Hepatocyte (in vitro differentiated cells): ENCODE data around the gene DDX17. TPM values are rescaled to one million over a fixed set of nuclear protein-coding genes. Genes with fewer than 3 reads are reported as not detected.

Experiments
- DNase-seq: peaks from one replicate; pipeline ENCODE4 v3.0.0-alpha.2; 2016; ENCODE audit warnings: low spot score
- H2AFZ ChIP-seq: fragments of 200-600 bp; sonication (generic); 2 replicates; pipeline ENCODE4 v1.6.0; 2016; ENCODE audit warnings: antibody characterized with exemption, mild to moderate bottlenecking
- H3K27ac ChIP-seq: fragments of 200-600 bp; sonication (generic); 2 replicates; pipeline ENCODE4 v1.5.1; 2016; ENCODE audit warnings: mild to moderate bottlenecking
- H3K27me3 ChIP-seq: fragments of 200-600 bp; sonication (generic); 2 replicates; pipeline ENCODE4 v1.6.1; 2016
- H3K36me3 ChIP-seq: fragments of 200-600 bp; sonication (generic); replicated peaks from 2 replicates; pipeline ENCODE4 v1.5.1; 2016; ENCODE audit warnings: low read depth; ENCODE audit not compliant: insufficient read depth
- H3K4me1 ChIP-seq: fragments of 200-600 bp; sonication (generic); 2 replicates; pipeline ENCODE4 v1.5.1; 2016; ENCODE audit warnings: mild to moderate bottlenecking, moderate library complexity; ENCODE audit not compliant: insufficient read depth
- H3K4me2 ChIP-seq: fragments of 200-600 bp; sonication (generic); 2 replicates; pipeline ENCODE4 v1.6.0; 2016
- H3K4me3 ChIP-seq: fragments of 200-600 bp; sonication (generic); 2 replicates; pipeline ENCODE4 v1.5.1; 2016; ENCODE audit warnings: mild to moderate bottlenecking
- H3K79me2 ChIP-seq: fragments of 200-600 bp; sonication (generic); 2 replicates; pipeline ENCODE4 v1.6.0; 2017; ENCODE audit warnings: mild to moderate bottlenecking
- H3K9me2 ChIP-seq: fragments of 200-600 bp; sonication (generic); replicated peaks from 2 replicates; pipeline ENCODE4 v1.6.0; 2017; ENCODE audit warnings: mild to moderate bottlenecking; ENCODE audit not compliant: insufficient read depth
- H3K9me3 ChIP-seq: fragments of 200-600 bp; sonication (generic); 2 replicates; pipeline ENCODE4 v1.5.1; 2016; ENCODE audit warnings: low read depth, mild to moderate bottlenecking
- H4K20me1 ChIP-seq: fragments of 200-600 bp; sonication (generic); 2 replicates; pipeline ENCODE4 v1.6.0; 2016; ENCODE audit warnings: mild to moderate bottlenecking; ENCODE audit not compliant: insufficient read depth, poor library complexity, severe bottlenecking
- CTCF ChIP-seq: fragments of 200-600 bp; sonication (generic); IDR thresholded peaks from 2 replicates; pipeline ENCODE4 v1.5.1; 2016; ENCODE audit warnings: antibody characterized with exemption, mild to moderate bottlenecking; ENCODE audit not compliant: poor library complexity
- EZH2 ChIP-seq: fragments of 200-600 bp; sonication (generic); IDR thresholded peaks from 2 replicates; pipeline ENCODE4 v1.6.1; 2016; ENCODE audit warnings: antibody characterized with exemption, mild to moderate bottlenecking, borderline replicate concordance
- EZH2phosphoT487 ChIP-seq: fragments of 200-600 bp; sonication (generic); IDR thresholded peaks from one replicate; pipeline ENCODE4 v1.6.1; 2018; ENCODE audit warnings: antibody characterized with exemption, mild to moderate bottlenecking, low read depth, moderate library complexity; ENCODE audit not compliant: unreplicated experiment, severe bottlenecking
- WGBS: methylation state at CpG from one replicate; pipeline ENCODE4 v1.1.6; 2016; ENCODE audit warnings: low lambda C conversion rate; ENCODE audit errors: missing lambda C conversion rate; 5-methylcytosine and 5-hydroxymethylcytosine counted together
- polyA plus RNA-seq: library from polyadenylated mRNA; unstranded; fragments of >200 nt; fragmentation: Nextera tagmentation; extraction: Ambion mirVana; gene quantifications from 2 replicates; pipeline ENCODE4 v1.2.1, GENCODE V29; 2016
- total RNA-seq: library from RNA; depleted of rRNA; stranded (reverse); fragments of >200 nt; gene quantifications from 2 replicates; pipeline ENCODE4 v1.2.3, GENCODE V29; 2014

Gene DDX17
- total and polyA plus RNA-seq, 2 experiments from 2014 or later, result 42.3 to 432 TPM

- Histone ChIP-seq H3K79me2 (peaks cover 22% of the 10 kb centered on the region), H3K27me3 (no peaks in the 10 kb centered on the region), H3K9me3 (no peaks in the 10 kb centered on the region), H3K27ac (no peak overlapping the region), H3K9me2 (no peaks in the 10 kb centered on the region), H3K4me2 (no peak overlapping the region), H3K4me3 (no peak overlapping the region), H3K36me3 (peaks cover 14% of the 10 kb centered on the region), H2AFZ (no peak overlapping the region), H3K4me1 (no peaks in the 10 kb centered on the region), H4K20me1 (peaks cover 41% of the 10 kb centered on the region)
- DNase-seq, result no peak
- TF ChIP-seq EZH2 (no peak), CTCF (no peak)
- WGBS, result 96% methylated on average over 1 of the region's 1 CpG
Measured at GRCh38 chr22:38484244-38484643, 21.9 kb downstream of the DDX17 start.

- peaks cover 26% of the 10 kb centered on the region for H4K20me1 ChIP-seq
- TF ChIP-seq CTCF, result no peak
- no peak for TF ChIP-seq EZH2
- H3K79me2 ChIP-seq, result peaks cover 8% of the 10 kb centered on the region
- no peaks in the 10 kb centered on the region for H3K9me2 ChIP-seq
- peaks cover 14% of the 10 kb centered on the region for H3K36me3 ChIP-seq
- H2AFZ ChIP-seq, result no peak overlapping the region
- peaks cover 1% of the 10 kb centered on the region for H3K4me1 ChIP-seq
- 98% methylated on average over 6 of the region's 6 CpGs for WGBS
- no peak overlapping the region for H3K4me3 ChIP-seq
- H3K4me2 ChIP-seq, result no peak overlapping the region
- no peak overlapping the region for H3K27ac ChIP-seq
- no peaks in the 10 kb centered on the region for H3K9me3 ChIP-seq
- no peak for DNase-seq
- no peaks in the 10 kb centered on the region for H3K27me3 ChIP-seq
Measured at GRCh38 chr22:38482662-38483308, 23.3 kb downstream of the DDX17 start.

- Histone ChIP-seq H3K4me1 (peaks cover 4% of the 10 kb centered on the region), H3K4me3 (no peak overlapping the region), H3K27me3 (no peaks in the 10 kb centered on the region), H3K36me3 (peaks cover 14% of the 10 kb centered on the region), H3K9me3 (no peaks in the 10 kb centered on the region), H3K27ac (peak overlapping the region; percentile 41), H3K4me2 (no peak overlapping the region), H3K79me2 (peaks cover 6% of the 10 kb centered on the region), H2AFZ (no peak overlapping the region), H3K9me2 (no peaks in the 10 kb centered on the region), H4K20me1 (peaks cover 17% of the 10 kb centered on the region)
- DNase-seq, result no peak
- TF ChIP-seq EZH2phosphoT487 (no peak), CTCF (no peak), EZH2 (no peak)
- 92% methylated on average over 8 of the region's 8 CpGs for WGBS
Measured at GRCh38 chr22:38481871-38482332, 24.2 kb downstream of the DDX17 start.
